ENCODE results near the gene STXBP6. TPM values are rescaled to one million over a fixed set of nuclear protein-coding genes. Genes with fewer than 3 reads are reported as not detected.
A peak's percentile ranks its signal among the peaks of the same experiment; 100 is the strongest.

Gene STXBP6
- total and polyA plus RNA-seq, 2 of the 13 experiments (the other 11 are each of a cell fraction or from before 2014, with no cell fraction given): 35.3 to 42.8 TPM

- TF ChIP-seq SOX13 (IDR thresholded peaks at IDR 0.05) (no peak), SOX13 (CRISPR knock-in tag; conservative IDR thresholded peaks at IDR 0.05 in 1 of 2, IDR thresholded peaks at IDR 0.05 in 1 of 2) (peak in 1 of 2 experiments; percentile 64; a peak in 2 of 4 replicates), NONO (IDR thresholded peaks at IDR 0.05) (no peak), NONO (CRISPR knock-in tag; conservative IDR thresholded peaks at IDR 0.05) (no peak), ZNF256 (CRISPR knock-in tag; conservative IDR thresholded peaks at IDR 0.05) (0 out of 2 replicates have a peak, but pooled peaks have one; percentile 53), ZNF629 (CRISPR knock-in tag; conservative IDR thresholded peaks at IDR 0.05) (peak; percentile 59), PHB2 (IDR thresholded peaks at IDR 0.05; ENCODE audit: partially characterized antibody) (no peak), SIX4 (CRISPR knock-in tag; IDR thresholded peaks at IDR 0.05) (peak; percentile 93), ZNF24 (IDR thresholded peaks at IDR 0.05) (no peak), SUZ12 (IDR thresholded peaks at IDR 0.05; ENCODE audit: low read depth, low read length) (no peak), ZFP82 (CRISPR knock-in tag; IDR thresholded peaks at IDR 0.05; ENCODE audit: borderline replicate concordance) (0 out of 2 replicates have a peak, but pooled peaks have one; percentile 20), RELA (CRISPR knock-in tag; IDR thresholded peaks at IDR 0.05) (no peak), KDM6A (CRISPR knock-in tag; IDR thresholded peaks at IDR 0.05; ENCODE audit: low read depth) (no peak), ZMYM4 (CRISPR knock-in tag; IDR thresholded peaks at IDR 0.05) (no peak; the same call in 1 of the 2 replicates), PTBP1 (IDR thresholded peaks at IDR 0.05; ENCODE audit: low read depth, low read length, poor library complexity, severe bottlenecking) (no peak), ZSCAN29 (CRISPR knock-in tag; conservative IDR thresholded peaks at IDR 0.05) (0 out of 2 replicates have a peak, but pooled peaks have one; percentile 8), ZNF446 (CRISPR knock-in tag; IDR thresholded peaks at IDR 0.05) (no peak), ZNF598 (CRISPR knock-in tag; IDR thresholded peaks at IDR 0.05; ENCODE audit: borderline replicate concordance) (no peak), PITX1 (CRISPR knock-in tag; IDR thresholded peaks at IDR 0.05) (peak; percentile 12), SALL1 (CRISPR knock-in tag; IDR thresholded peaks at IDR 0.05) (0 out of 2 replicates have a peak, but pooled peaks have one; percentile 60), PAXIP1 (CRISPR knock-in tag; conservative IDR thresholded peaks at IDR 0.05) (no peak), SIN3A (IDR thresholded peaks at IDR 0.05; ENCODE audit: borderline replicate concordance, low read depth, low read length) (no peak), ATF7 (IDR thresholded peaks at IDR 0.05) (no peak), ATF7 (CRISPR knock-in tag; IDR thresholded peaks at IDR 0.05) (no peak; the same call in 1 of the 2 replicates), ZNF441 (CRISPR knock-in tag; IDR thresholded peaks at IDR 0.05; ENCODE audit: borderline replicate concordance) (0 out of 2 replicates have a peak, but pooled peaks have one; percentile 51)
- TF ChIP-seq, protein P1, sequence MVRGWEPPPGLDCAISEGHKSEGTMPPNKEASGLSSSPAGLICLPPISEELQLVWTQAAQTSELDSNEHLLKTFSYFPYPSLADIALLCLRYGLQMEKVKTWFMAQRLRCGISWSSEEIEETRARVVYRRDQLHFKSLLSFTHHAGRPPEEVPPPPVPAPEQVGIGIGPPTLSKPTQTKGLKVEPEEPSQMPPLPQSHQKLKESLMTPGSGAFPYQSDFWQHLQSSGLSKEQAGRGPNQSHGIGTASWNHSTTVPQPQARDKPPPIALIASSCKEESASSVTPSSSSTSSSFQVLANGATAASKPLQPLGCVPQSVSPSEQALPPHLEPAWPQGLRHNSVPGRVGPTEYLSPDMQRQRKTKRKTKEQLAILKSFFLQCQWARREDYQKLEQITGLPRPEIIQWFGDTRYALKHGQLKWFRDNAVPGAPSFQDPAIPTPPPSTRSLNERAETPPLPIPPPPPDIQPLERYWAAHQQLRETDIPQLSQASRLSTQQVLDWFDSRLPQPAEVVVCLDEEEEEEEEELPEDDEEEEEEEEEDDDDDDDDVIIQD (CRISPR knock-in tag; IDR thresholded peaks at IDR 0.05; ENCODE audit: low read depth): no peak; the same call in 1 of the 2 replicates
- TF ChIP-seq, protein P2, sequence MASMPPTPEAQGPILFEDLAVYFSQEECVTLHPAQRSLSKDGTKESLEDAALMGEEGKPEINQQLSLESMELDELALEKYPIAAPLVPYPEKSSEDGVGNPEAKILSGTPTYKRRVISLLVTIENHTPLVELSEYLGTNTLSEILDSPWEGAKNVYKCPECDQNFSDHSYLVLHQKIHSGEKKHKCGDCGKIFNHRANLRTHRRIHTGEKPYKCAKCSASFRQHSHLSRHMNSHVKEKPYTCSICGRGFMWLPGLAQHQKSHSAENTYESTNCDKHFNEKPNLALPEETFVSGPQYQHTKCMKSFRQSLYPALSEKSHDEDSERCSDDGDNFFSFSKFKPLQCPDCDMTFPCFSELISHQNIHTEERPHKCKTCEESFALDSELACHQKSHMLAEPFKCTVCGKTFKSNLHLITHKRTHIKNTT (CRISPR knock-in tag; IDR thresholded peaks at IDR 0.05): 0 out of 2 replicates have a peak, but pooled peaks have one; percentile 52
Observed at GRCh38 chr14:24840204-24840893, 209.6 kb downstream of the STXBP6 start (continued).

Measured in HepG2 (cell line).